Pulmonary artery endothelial cell (primary cell): ENCODE measurements around the gene CLRN2. TPM values are rescaled to one million over a fixed set of nuclear protein-coding genes. Genes with fewer than 3 reads are reported as not detected.
"Not testable (repeated sequence)": the region's sequence is repeated elsewhere in the genome, so short reads cannot be mapped to it uniquely, and the experiment has no call there.

Source experiments
- DNase-seq: peaks from one replicate; pipeline ENCODE4 v3.0.0-alpha.2; 2011; ENCODE audit warnings: low read depth, low spot score
- total RNA-seq: library from RNA; depleted of rRNA; stranded (reverse); fragments of >200 nt; gene quantifications from 2 replicates; pipeline ENCODE4 v1.2.3, GENCODE V29; 2014

The CLRN2 gene
- total RNA-seq, 1 donor from 2014 or later = not detected

DNA sequence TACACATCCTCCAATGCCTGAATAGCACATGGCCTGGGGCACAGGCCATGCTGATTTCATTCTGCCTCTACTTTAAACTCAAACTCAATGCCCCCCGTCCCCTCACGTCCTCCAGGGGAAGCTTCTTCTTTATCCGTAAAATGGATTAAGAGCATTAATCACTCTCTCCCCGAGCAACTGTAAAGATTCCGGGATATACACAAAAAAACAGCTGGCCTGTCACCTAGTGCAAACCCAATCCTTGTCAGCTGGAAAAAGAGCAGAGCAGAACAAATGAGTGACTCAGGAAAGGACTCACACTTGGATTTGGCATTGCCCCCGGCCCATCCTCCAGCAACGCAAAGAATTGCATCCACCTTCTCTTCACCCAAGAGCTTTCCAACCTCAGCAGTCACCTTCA lies 10.9 kb upstream of the CLRN2 start:
- no peak for DNase-seq

GRCh38 chr4:17510582-17510981 lies 4.4 kb upstream of the CLRN2 start:
- no peak for DNase-seq

DNA sequence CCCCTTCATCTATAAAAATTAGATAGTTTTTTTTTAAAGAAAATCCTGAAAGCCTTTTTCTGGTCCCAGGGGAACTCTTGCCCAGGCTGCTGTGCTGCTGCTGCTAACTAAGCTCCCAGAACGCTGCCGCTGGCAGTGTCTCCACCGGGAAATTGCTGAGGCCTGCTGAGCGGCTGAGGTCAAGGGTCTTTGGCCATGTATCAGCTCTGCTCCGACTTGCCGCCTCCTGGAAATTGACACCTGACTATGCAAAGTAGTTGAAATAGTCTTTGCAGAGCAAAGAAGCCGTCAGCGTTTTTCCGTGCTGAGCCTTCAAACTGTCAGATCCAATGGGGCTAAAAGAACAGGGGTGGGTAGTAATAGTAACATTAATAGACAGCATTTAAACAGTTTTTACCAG lies 3.9 kb upstream of the CLRN2 start:
- no peak for DNase-seq

- no peak for DNase-seq
Observed at GRCh38 chr4:17511509-17511949, 3.4 kb upstream of the CLRN2 start.

GRCh38 chr4:17511950-17512795 lies 2.8 kb upstream of the CLRN2 start, which contains the start of gene QDPR:
Gene QDPR, minus strand, starts transcription at chr4:17512090. Its CDS starts 36 bp downstream, at chr4:17512054.
- DNase-seq = no peak

DNA sequence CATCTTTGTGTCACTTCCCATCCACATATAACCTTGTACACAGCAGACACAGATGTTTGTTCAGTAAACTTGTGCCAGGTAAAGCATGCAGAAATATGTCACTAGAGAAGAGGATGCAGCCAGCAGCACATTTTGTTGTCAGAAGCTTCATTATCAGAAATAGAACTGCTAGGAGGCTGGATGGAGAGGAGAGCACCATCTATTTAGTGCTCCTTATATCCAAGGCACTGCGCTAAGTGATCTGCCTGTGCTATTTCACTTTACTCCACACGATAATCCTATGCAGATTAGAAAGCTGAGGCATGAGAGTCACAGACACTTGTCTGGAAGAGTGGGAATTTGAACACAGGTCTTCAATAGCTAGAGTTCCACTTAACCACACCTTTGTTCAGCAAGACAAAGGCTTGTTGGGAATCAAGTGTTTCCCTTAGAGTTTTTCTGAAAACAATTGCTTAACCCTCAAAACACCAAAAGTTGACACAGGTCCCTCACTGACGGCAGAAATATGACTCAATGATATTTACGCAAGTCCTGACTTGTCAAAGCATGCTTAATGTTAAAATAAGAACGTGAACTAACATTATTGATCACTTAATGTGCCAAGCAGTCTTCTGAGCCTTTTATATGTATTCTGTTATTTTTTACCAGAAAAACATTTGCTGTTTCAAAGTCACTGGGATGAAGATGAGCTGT lies 1.8 kb upstream of the CLRN2 start:
- DNase-seq = no peak

DNA sequence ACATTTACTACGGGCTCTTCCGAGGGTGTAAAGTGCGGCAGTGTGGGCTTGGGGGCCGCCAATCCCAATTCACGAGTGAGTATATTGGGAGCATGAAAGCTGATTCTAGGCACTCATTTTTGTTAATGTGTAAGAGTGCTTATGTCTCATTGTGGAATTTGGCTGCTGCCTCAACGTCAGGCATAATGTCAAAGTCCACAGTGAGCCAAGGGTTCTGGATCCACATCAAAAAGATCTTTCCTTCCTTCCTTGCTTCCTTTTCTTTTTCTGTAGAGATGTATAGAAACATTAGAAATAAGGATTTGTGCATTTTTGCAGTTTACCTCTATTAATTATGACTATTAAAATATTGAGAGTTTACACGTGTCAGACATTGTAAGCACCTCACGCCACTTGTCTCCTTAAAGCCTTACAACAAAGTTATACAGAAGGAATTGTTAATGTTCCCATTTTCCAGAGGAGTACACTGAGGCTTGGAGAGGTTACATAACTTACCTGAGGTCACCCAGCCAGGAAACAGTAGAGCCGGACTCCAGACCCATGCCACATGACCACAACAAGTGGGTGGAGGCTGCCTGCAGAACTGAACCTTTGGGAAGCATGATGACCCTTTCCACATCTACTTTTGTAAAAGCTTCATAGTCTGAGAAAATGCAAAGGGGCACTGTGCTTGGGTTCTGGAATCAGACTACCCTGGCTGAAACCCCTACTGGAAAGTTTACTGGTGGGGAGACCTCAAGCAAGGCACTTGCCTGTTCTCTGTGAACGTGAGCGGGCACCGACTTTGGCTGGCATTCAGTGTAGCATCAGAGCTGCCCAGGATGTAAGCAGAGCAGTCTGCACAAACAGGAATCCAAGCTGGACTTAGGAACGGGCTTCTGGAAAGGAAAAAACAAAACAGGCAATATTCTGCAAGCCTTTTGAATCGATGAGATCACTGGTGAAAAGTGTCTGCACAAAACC lies 761 bp downstream of the CLRN2 start:
- DNase-seq = no peak

- DNase-seq = no peak
Observed at GRCh38 chr4:17516980-17517379, 2.0 kb downstream of the CLRN2 start.

DNA sequence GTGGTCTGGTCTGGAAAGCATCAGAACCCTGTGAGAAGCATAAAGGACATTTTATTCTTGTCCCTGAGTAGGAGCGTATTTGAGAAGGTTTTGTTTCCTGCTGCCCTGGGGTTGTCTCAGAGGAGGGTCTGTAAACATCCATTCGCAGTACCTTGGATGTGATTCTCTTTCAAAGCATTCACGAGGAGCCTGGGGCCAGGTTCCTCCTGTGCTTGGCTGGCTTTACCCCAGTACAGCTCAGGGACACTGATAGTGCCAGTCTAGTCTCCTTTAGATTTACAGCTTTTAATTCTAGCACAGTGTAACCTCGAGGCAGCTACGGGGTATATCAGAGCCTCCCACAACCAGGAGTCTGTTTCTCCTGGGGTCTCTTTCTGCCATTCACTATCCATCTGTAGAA lies 2.7 kb downstream of the CLRN2 start:
- DNase-seq = no peak

- no peak for DNase-seq
Observed at GRCh38 chr4:17521595-17521994, 6.6 kb downstream of the CLRN2 start.

DNA sequence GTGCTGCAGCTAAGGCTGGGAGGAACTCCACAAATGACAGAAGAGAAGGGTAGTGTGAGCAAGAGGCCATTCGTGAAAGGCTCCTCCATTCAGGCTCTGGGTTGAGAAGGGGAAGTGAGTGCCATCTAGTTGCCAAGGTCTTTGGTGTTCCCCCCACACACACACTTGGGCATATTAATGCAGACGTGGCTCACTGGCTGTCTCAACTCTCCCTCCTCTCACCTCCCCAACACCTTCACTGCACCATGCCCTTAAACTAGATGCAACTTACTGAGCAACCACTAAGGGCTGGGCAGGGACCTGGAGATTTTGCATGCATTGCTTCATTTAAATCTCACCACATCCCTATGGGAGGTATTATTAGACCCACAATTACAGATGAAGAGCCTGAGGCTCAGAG lies 8.7 kb downstream of the CLRN2 start:
- DNase-seq = no peak

DNA sequence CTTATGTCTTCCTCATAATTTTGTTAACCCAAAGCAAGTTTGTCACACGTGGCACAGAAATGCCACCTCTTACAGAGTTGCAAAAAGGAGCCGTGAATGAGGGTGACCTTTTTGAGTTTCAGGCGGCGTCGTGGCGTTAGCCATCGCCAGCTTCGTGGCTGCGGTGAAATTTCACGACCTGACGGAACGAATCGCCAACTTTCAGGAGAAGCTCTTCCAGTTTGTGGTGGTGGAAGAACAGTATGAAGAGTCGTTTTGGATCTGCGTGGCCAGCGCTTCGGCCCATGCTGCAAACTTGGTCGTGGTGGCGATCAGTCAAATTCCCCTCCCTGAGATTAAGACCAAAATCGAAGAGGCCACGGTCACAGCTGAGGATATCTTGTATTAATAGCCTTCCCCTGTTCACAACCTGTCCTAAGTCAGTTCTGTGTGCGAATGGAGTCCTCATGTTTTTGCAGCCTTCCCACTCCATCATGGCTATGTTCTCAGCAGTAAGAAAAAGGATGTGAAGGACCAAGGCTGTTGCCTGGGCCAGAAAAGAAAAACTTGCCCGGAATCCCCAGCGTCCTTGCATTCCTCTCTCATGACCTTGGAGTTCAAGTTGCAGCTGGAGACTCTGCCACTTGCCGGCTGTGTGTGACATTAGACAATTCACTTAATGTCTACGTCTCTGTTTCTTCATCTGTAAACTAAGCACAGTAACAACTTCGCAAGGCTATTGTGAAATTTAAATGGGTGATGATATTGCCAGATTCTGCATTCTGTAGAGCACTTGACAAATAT lies 11.9 kb downstream of the CLRN2 start:
- no peak for DNase-seq

GRCh38 chr4:17528551-17529165 lies 13.7 kb downstream of the CLRN2 start:
- DNase-seq = no peak

DNA sequence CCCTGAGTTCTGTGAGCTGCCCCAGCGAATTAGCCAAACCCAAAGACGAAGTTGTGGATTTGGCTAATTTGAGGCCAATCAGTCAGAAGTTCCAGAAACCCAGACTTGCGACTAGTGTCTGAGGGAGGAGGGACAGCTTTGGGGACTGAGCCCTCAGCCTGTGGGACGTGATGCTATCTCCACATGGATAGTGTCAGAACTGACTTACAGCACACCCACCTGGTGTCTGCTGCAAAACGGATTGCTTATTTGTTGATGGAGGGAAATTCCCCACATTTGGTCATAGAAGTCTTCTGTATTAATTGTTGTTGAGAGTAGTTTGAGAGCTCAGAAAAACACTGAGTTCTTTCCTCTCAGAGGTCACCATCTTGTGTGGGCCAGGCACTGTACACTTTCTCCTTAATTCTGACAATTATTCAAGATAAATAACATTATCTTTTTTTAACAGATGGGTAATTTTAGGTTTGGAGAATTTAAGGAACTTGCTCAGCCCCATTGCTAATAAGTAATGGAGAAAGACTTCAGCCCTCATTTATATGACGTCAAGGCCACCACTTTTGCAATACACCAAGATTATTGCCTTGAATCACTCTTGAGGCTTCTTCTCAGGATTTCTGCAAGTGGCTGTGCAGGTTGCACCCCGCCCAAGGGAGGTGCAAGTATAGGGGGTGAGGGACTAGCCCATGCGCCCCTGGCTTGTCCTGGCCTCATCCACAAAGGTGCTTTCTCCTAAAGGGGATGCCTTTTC lies 16.7 kb downstream of the CLRN2 start:
- no peak for DNase-seq

DNA sequence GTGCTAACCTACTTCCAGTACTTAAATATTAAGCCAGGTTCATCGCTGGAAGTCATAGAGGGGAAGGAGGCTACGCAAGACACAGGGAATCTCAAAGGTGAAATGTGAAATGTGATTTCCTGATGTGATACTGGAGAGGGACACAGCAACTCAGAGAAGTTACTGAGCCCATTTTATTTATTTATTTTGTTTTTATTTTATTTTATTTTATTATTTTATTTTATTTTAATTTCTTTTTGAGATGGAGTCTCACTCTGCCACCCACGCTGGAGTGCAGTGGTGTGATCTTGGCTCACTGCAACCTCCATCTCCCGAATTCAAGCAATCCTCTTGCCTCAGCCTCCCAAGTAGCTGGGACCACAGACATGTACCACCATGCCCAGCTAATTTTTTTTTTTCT lies 19.7 kb downstream of the CLRN2 start:
- DNase-seq = no peak

GRCh38 chr4:17535242-17535641 lies 20.3 kb downstream of the CLRN2 start:
- no peak for DNase-seq

DNA sequence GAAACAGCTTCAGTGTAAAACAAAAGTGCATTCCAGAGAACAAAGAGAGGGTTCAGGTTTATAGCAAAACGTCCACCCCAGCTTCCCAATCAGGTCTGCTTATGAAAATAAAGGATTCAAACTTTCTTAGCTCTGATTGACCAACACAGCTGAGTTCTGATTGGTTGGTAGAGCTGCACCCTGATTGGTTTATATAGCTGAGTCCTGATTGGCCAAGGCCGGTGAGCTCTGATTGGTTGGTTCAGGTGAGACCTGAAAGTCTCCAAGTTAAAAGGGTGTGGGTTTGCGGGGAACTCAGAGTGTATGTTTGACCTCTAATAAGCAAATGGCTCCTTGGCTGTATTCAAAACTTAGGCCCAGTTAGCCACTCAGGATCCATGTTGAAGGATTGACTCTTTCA lies 20.9 kb downstream of the CLRN2 start:
- DNase-seq = no peak

- DNase-seq = not testable (repeated sequence)
Observed at GRCh38 chr4:17537060-17537459, 22.1 kb downstream of the CLRN2 start.

DNA sequence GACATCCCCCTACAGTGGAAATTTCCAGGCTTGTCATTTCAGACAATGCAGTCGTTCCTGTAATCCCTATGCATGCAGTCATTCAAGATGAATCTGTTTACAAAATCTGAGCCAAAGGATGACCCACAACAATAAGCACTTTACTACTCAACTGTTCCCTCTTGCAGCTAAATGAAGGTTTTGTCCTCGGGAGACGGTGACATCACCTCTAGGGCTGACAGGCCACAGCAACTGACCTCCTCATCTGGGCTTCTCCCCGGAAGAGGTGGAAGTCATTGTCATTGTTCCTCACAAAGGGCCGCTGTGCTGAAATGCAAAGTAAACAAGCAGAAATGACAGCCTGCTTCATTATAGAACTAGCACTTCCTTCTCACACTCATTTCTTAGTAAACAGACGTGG lies 29.2 kb downstream of the CLRN2 start:
- no peak for DNase-seq

DNA sequence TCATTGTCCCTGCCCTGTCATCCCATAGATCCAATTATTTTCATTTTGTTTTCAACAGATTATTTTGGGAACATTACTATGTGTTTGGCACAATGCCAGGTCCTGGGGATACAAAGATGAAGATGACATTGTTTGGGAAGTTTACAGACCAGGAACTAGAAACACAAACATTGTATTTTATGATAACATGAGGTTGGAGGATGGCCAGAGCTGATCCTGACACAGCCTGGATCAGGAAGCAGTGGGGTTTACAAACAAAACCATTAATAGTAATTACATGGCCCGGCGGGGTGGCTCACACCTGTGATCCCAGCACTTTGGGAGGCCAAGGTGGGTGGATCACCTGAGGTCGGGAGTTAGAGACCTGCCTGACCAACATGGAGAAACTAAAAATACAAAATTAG lies 29.9 kb downstream of the CLRN2 start:
- no peak for DNase-seq
